Transverse colon (tissue), 4 donors: ENCODE measurements around the gene TBC1D2B.
"Not testable (repeated sequence)": the region's sequence is repeated elsewhere in the genome, so short reads cannot be mapped to it uniquely, and the experiment has no call there.

Source experiments
- EP300 ChIP-seq: sonication (generic); formaldehyde crosslinking; IDR thresholded peaks from one replicate; pipeline ENCODE4 v1.6.1; 2017; ENCODE audit warnings: antibody characterized with exemption, low read depth
- POLR2A ChIP-seq: fragments of 450-650 bp; IDR thresholded peaks from one replicate; pipeline ENCODE4 v1.6.1; 2016; ENCODE audit warnings: antibody characterized with exemption, mild to moderate bottlenecking, moderate library complexity
- POLR2AphosphoS5 ChIP-seq, 3 donors: sonication (generic); formaldehyde crosslinking; IDR thresholded peaks; one replicate each; pipeline ENCODE4 v1.6.1; 2016; ENCODE audit warnings: antibody characterized with exemption in 3 of 3
- TF ChIP-seq, protein P1 (sequence below), 5 experiments: fragments of 200-600 bp in 3 of 5; fragments of 450-650 bp in 2 of 5; sonication (generic) in 3 of 5; IDR thresholded peaks; 1 replicate in 2 of 5; 2 replicates in 3 of 5; pipeline ENCODE4 v1.5.1; 2016 to 2017; ENCODE audit warnings: antibody characterized with exemption in 5 of 5, inconsistent platforms in 3 of 5, mild to moderate bottlenecking in 2 of 5, moderate library complexity in 1 of 5

DNA sequence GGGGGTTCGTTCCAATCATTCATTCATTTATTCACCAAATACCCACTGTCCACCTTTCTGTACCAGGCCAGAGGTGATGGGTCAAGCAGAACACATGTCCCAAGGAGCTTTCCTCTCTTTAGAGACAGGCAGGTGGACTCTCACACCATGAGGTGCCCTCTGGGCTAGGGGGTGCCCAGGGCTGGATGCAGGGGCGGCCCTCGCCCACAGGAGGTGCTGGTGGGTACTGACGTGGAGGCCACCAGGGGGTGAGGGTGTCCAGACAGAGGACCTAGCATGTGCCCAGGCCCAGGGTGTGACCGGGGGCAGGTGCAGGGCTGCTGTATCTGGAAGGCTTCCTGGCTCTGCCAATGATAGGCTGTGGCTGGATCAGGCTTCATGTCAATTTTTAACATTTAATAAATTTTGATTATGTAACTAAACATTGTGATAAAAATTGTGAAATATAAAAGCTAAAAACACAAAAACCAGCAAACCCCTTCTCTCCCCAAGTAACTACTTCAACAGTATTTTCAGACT, 124.5 kb downstream of the TBC1D2B start:
- not testable (repeated sequence) for TF ChIP-seq POLR2AphosphoS5 (IDR thresholded peaks at IDR 0.05); POLR2A; EP300
- TF ChIP-seq, protein P1, sequence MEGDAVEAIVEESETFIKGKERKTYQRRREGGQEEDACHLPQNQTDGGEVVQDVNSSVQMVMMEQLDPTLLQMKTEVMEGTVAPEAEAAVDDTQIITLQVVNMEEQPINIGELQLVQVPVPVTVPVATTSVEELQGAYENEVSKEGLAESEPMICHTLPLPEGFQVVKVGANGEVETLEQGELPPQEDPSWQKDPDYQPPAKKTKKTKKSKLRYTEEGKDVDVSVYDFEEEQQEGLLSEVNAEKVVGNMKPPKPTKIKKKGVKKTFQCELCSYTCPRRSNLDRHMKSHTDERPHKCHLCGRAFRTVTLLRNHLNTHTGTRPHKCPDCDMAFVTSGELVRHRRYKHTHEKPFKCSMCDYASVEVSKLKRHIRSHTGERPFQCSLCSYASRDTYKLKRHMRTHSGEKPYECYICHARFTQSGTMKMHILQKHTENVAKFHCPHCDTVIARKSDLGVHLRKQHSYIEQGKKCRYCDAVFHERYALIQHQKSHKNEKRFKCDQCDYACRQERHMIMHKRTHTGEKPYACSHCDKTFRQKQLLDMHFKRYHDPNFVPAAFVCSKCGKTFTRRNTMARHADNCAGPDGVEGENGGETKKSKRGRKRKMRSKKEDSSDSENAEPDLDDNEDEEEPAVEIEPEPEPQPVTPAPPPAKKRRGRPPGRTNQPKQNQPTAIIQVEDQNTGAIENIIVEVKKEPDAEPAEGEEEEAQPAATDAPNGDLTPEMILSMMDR (IDR thresholded peaks at IDR 0.05) = not testable (repeated sequence)
